Breast epithelium (tissue), 3 donors: ENCODE data around the gene C10orf143.

Experiments used
- CTCF ChIP-seq, 3 donors: fragments of 450-650 bp; IDR thresholded peaks; one replicate each; pipeline ENCODE4 v1.5.1; 2016 to 2017; ENCODE audit warnings: antibody characterized with exemption in 3 of 3, mild to moderate bottlenecking in 3 of 3, moderate library complexity in 3 of 3
- POLR2A ChIP-seq: fragments of 450-650 bp; IDR thresholded peaks from one replicate; pipeline ENCODE4 v1.6.1; 2016; ENCODE audit warnings: antibody characterized with exemption, mild to moderate bottlenecking, moderate library complexity
- POLR2AphosphoS5 ChIP-seq, 3 donors: sonication (generic); formaldehyde crosslinking; IDR thresholded peaks; one replicate each; pipeline ENCODE4 v1.6.1; 2017; ENCODE audit warnings: antibody characterized with exemption in 3 of 3

GRCh38 chr10:130108934-130109604, 1.6 kb downstream of the C10orf143 start:
- no peak for TF ChIP-seq CTCF (IDR thresholded peaks at IDR 0.05)
- TF ChIP-seq POLR2A: no peak
- TF ChIP-seq POLR2AphosphoS5 (IDR thresholded peaks at IDR 0.05): no peak
